B cell (primary cell): ENCODE measurements around the gene USP7.
"Not testable (repeated sequence)": the region's sequence is repeated elsewhere in the genome, so short reads cannot be mapped to it uniquely, and the experiment has no call there.

Experiments
- CTCF ChIP-seq: fragments of 200-600 bp; IDR thresholded peaks from one replicate; pipeline ENCODE4 v1.8.0; 2022; ENCODE audit warnings: antibody characterized with exemption, mild to moderate bottlenecking
- EZH2 ChIP-seq: IDR thresholded peaks from 2 replicates; pipeline ENCODE4 v1.6.1; 2012; ENCODE audit warnings: borderline replicate concordance, low read depth, mild to moderate bottlenecking, moderate library complexity, low read length; ENCODE audit not compliant: insufficient read depth, poor library complexity, severe bottlenecking

- not testable (repeated sequence) for TF ChIP-seq CTCF, EZH2
Observed at GRCh38 chr16:8981901-8982300, 18.2 kb upstream of the USP7 start.
